Keratinocyte (primary cell): ENCODE data around the gene OLIG3. TPM values are rescaled to one million over a fixed set of nuclear protein-coding genes. Genes with fewer than 3 reads are reported as not detected.

Source experiments
- DNase-seq: peaks from one replicate; pipeline ENCODE4 v3.0.0-alpha.2; 2011; ENCODE audit warnings: low read depth, missing footprints, low spot score
- FAIRE-seq: peaks from 2 replicates; lab custom pipeline; 2011; peaks lifted over from hg19 to GRCh38; lab: Jason Lieb, UNC
- H2AFZ ChIP-seq: 2 replicates; pipeline ENCODE4 v1.6.0; 2012; ENCODE audit warnings: low read length, control low read depth, inconsistent platforms; ENCODE audit not compliant: control insufficient read depth
- H3K27ac ChIP-seq: 2 replicates; pipeline ENCODE4 v1.5.1; 2011; ENCODE audit warnings: low read length; ENCODE audit not compliant: control insufficient read depth, insufficient read depth
- H3K27me3 ChIP-seq: 3 replicates; pipeline ENCODE4 v1.6.0; 2011; ENCODE audit warnings: low read length; ENCODE audit not compliant: control insufficient read depth, insufficient read depth; ENCODE audit errors: extremely low read depth
- H3K36me3 ChIP-seq, 2 experiments: 2 replicates in 1 of 2; 3 replicates in 1 of 2; pipeline ENCODE4 v1.5.1; 2011; ENCODE audit warnings: low read length in 2 of 2, mild to moderate bottlenecking in 1 of 2; ENCODE audit not compliant: control insufficient read depth in 2 of 2, insufficient read depth in 2 of 2; ENCODE audit errors: extremely low read depth in 1 of 2
- H3K4me1 ChIP-seq: 3 replicates; pipeline ENCODE4 v1.5.1; 2011; ENCODE audit warnings: low read length; ENCODE audit not compliant: control insufficient read depth, insufficient read depth; ENCODE audit errors: extremely low read depth
- H3K4me2 ChIP-seq: 3 replicates; pipeline ENCODE4 v1.6.0; 2011; ENCODE audit warnings: low read depth, low read length; ENCODE audit not compliant: control insufficient read depth, insufficient read depth; ENCODE audit errors: extremely low read depth
- H3K4me3 ChIP-seq, 3 experiments: fragments of 200-600 bp in 1 of 3; sonication (generic) in 1 of 3; 2 replicates in 2 of 3; 3 replicates in 1 of 3; pipeline ENCODE4 v1.5.1; 2011 to 2016; ENCODE audit warnings: low read length in 3 of 3, mild to moderate bottlenecking in 3 of 3, control low read depth in 2 of 3, inconsistent platforms in 1 of 3, low read depth in 1 of 3, mixed read lengths in 1 of 3, mixed run types in 1 of 3, moderate library complexity in 1 of 3; ENCODE audit not compliant: control insufficient read depth in 2 of 3, insufficient read depth in 2 of 3; ENCODE audit errors: extremely low read depth in 1 of 3
- H3K79me2 ChIP-seq: 2 replicates; pipeline ENCODE4 v1.6.0; 2012; ENCODE audit warnings: low read length; ENCODE audit not compliant: control insufficient read depth, insufficient read depth
- H3K9ac ChIP-seq: 3 replicates; pipeline ENCODE4 v1.6.0; 2011; ENCODE audit warnings: low read length; ENCODE audit not compliant: control insufficient read depth, insufficient read depth; ENCODE audit errors: extremely low read depth
- H3K9me1 ChIP-seq: 3 replicates; pipeline ENCODE4 v1.6.0; 2011; ENCODE audit warnings: low read length; ENCODE audit not compliant: control insufficient read depth, insufficient read depth; ENCODE audit errors: extremely low read depth
- H3K9me3 ChIP-seq: 2 replicates; pipeline ENCODE4 v1.5.1; 2012; ENCODE audit warnings: low read depth, low read length; ENCODE audit not compliant: control insufficient read depth
- H4K20me1 ChIP-seq: 3 replicates; pipeline ENCODE4 v1.6.0; 2011; ENCODE audit warnings: low read length; ENCODE audit not compliant: control insufficient read depth, insufficient read depth; ENCODE audit errors: extremely low read depth
- EZH2 ChIP-seq: IDR thresholded peaks from one replicate; pipeline ENCODE4 v1.6.1; 2012; ENCODE audit warnings: inconsistent platforms, mild to moderate bottlenecking, low read length, moderate library complexity
- dilution Hi-C: fragments of 300-500 bp; cut with MboI; formaldehyde crosslinking; loops from one replicate; pipeline ENCODE4 v1.7.0; 2020; ENCODE audit warnings: low sequenced_read_pairs; ENCODE audit not compliant: extremely low pct_ligation_motif_present
- polyA plus RNA-seq, 5 experiments: library from polyadenylated mRNA; depleted of rRNA in 3 of 5; stranded (reverse) in 3 of 5; stranded (forward) in 1 of 5; unstranded in 1 of 5; fragments of >200 nt; gene quantifications; 1 replicate in 1 of 5; 2 replicates in 3 of 5; 3 replicates in 1 of 5; pipeline versions ENCODE4 v1.2.1 to v1.2.3, GENCODE V29; 2011 to 2012; ENCODE audit warnings: missing spikeins in 2 of 5, low read depth in 1 of 5, low replicate concordance in 1 of 5
- TF ChIP-seq, protein P1 (sequence below), 3 experiments: IDR thresholded peaks in 1 of 3; conservative IDR thresholded peaks in 1 of 3; optimal IDR thresholded peaks in 1 of 3; 2 replicates in 2 of 3; 3 replicates in 1 of 3; pipeline versions ENCODE3 to v1.5.1; 2011; ENCODE audit warnings: low read length in 3 of 3, mild to moderate bottlenecking in 3 of 3, moderate library complexity in 2 of 3, control low read depth in 1 of 3, inconsistent platforms in 1 of 3; ENCODE audit not compliant: insufficient read depth in 2 of 3; ENCODE audit errors: extremely low read depth in 1 of 3

The OLIG3 gene
- polyA plus RNA-seq, 1 donor (not counting 4 experiments of a cell fraction or from before 2014, with no cell fraction given): not detected

DNA sequence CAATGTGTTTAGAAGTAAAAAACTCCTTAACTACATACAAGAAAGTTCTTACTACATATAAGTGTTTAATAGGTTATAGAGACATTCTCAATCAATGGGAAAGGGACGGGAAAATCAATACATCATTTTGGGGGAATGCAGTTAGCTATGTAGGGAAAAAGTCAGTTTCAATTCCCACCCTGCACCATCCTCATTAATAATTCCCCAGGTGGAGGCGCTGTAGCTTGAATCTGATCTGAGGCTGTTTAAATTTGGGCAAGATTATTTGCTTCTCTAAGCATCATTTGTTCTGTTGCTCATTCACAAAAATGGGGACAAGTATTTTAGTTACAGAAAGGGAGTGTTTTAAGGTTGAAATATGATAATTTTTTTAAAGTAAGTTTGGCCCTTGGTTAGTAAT, 19.1 kb downstream of the OLIG3 start:
- DNase-seq: no peak
- H3K4me2 ChIP-seq: no peak overlapping the region
- TF ChIP-seq EZH2: no peak
- TF ChIP-seq, protein P1, sequence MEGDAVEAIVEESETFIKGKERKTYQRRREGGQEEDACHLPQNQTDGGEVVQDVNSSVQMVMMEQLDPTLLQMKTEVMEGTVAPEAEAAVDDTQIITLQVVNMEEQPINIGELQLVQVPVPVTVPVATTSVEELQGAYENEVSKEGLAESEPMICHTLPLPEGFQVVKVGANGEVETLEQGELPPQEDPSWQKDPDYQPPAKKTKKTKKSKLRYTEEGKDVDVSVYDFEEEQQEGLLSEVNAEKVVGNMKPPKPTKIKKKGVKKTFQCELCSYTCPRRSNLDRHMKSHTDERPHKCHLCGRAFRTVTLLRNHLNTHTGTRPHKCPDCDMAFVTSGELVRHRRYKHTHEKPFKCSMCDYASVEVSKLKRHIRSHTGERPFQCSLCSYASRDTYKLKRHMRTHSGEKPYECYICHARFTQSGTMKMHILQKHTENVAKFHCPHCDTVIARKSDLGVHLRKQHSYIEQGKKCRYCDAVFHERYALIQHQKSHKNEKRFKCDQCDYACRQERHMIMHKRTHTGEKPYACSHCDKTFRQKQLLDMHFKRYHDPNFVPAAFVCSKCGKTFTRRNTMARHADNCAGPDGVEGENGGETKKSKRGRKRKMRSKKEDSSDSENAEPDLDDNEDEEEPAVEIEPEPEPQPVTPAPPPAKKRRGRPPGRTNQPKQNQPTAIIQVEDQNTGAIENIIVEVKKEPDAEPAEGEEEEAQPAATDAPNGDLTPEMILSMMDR (optimal IDR thresholded peaks at IDR 0.05 in 1 of 3, IDR thresholded peaks at IDR 0.05 in 1 of 3, conservative IDR thresholded peaks at IDR 0.05 in 1 of 3; ENCODE audit: extremely low read depth in 1 of 3, insufficient read depth in 2 of 3, low read length in 3 of 3): peak in 2 of 3 experiments; percentile 2 to 8
- no peaks in the 10 kb centered on the region for H4K20me1 ChIP-seq
- no peaks in the 10 kb centered on the region for H3K9me3 ChIP-seq
- H3K4me1 ChIP-seq: no peaks in the 10 kb centered on the region
- H3K9me1 ChIP-seq: no peaks in the 10 kb centered on the region
- peaks cover 8% of the 10 kb centered on the region for H3K27me3 ChIP-seq
- H3K27ac ChIP-seq: no peak overlapping the region
- H3K79me2 ChIP-seq: no peaks in the 10 kb centered on the region
- H3K4me3 ChIP-seq: no peak overlapping the region
- H2AFZ ChIP-seq: no peak overlapping the region
- dilution Hi-C loops: no loop called here
- no peak overlapping the region for H3K9ac ChIP-seq
- H3K36me3 ChIP-seq: no peaks in the 10 kb centered on the region
- FAIRE-seq: no peak

DNA sequence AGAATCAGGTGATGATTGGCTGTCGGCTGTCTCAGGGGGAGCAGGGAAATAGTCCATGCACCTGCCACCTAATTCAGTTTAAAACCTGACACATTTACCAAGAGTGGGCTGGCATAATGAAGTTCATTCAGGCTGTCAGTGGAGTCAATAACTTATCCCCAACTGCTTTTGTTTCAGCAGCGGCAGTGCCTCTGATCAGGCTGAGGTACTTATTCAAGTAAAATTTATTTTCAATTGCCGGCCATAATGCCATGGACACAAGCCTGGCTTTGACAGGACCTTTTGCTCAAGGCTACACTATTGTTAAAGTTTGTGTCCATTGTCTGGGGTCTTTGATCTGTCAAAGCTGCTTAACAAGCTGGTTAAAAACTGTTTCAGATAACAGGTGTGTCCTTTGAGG, 20.6 kb downstream of the OLIG3 start:
- TF ChIP-seq, protein P1 (optimal IDR thresholded peaks at IDR 0.05 in 1 of 3, IDR thresholded peaks at IDR 0.05 in 1 of 3, conservative IDR thresholded peaks at IDR 0.05 in 1 of 3; ENCODE audit: extremely low read depth in 1 of 3, insufficient read depth in 2 of 3, low read length in 3 of 3): no peak
- no peak for TF ChIP-seq EZH2
- no peaks in the 10 kb centered on the region for H3K9me3 ChIP-seq

More for the DNA sequence above, 20.6 kb downstream of the OLIG3 start:
- Histone ChIP-seq H3K79me2 (no peaks in the 10 kb centered on the region), H3K9ac (no peak overlapping the region), H3K4me2 (no peak overlapping the region), H3K27me3 (peaks cover 8% of the 10 kb centered on the region), H3K4me3 (no peak overlapping the region), H3K9me1 (no peaks in the 10 kb centered on the region), H3K36me3 (no peaks in the 10 kb centered on the region), H3K27ac (no peak overlapping the region), H4K20me1 (no peaks in the 10 kb centered on the region), H2AFZ (no peak overlapping the region), H3K4me1 (no peaks in the 10 kb centered on the region)
- FAIRE-seq: no peak
- no peak for DNase-seq
- dilution Hi-C loops: no loop called here
